Neural crest cell (in vitro differentiated cells): ENCODE results near the gene PARL. TPM values are rescaled to one million over a fixed set of nuclear protein-coding genes. Genes with fewer than 3 reads are reported as not detected.

ENCODE experiments used
- DNase-seq: peaks from one replicate; pipeline ENCODE4 v3.0.0; 2021; ENCODE audit warnings: low read depth, mixed read lengths, low spot score
- H3K27ac Mint-ChIP-seq: one replicate; pipeline ENCODE4 v1.8.0; 2021; ENCODE audit warnings: mild to moderate bottlenecking, mixed read lengths; ENCODE audit not compliant: unreplicated experiment
- H3K27me3 Mint-ChIP-seq: 2 replicates; pipeline ENCODE4 v1.8.0; 2021; ENCODE audit warnings: low read depth, mild to moderate bottlenecking, mixed read lengths
- H3K36me3 Mint-ChIP-seq: 2 replicates; pipeline ENCODE4 v1.8.0; 2021; ENCODE audit warnings: low read depth, mild to moderate bottlenecking, mixed read lengths
- H3K4me1 Mint-ChIP-seq: 2 replicates; pipeline ENCODE4 v1.8.0; 2021; ENCODE audit warnings: mixed read lengths
- H3K4me3 Mint-ChIP-seq: one replicate; pipeline ENCODE4 v1.8.0; 2021; ENCODE audit warnings: mild to moderate bottlenecking, mixed read lengths
- H3K9me3 Mint-ChIP-seq: 2 replicates; pipeline ENCODE4 v1.8.0; 2021; ENCODE audit warnings: mixed read lengths
- total RNA-seq: library from RNA; stranded (reverse); gene quantifications from 2 replicates; pipeline ENCODE4 v1.2.1, GENCODE V29; 2021
- TF ChIP-seq, protein P1 (sequence below): fragments of 200-600 bp; sonication (generic); conservative IDR thresholded peaks from 2 replicates; pipeline ENCODE4 v1.5.0; 2021; ENCODE audit warnings: antibody characterized with exemption, mild to moderate bottlenecking

Gene PARL
- total RNA-seq, 1 donor from 2014 or later: 70.4 TPM

DNA sequence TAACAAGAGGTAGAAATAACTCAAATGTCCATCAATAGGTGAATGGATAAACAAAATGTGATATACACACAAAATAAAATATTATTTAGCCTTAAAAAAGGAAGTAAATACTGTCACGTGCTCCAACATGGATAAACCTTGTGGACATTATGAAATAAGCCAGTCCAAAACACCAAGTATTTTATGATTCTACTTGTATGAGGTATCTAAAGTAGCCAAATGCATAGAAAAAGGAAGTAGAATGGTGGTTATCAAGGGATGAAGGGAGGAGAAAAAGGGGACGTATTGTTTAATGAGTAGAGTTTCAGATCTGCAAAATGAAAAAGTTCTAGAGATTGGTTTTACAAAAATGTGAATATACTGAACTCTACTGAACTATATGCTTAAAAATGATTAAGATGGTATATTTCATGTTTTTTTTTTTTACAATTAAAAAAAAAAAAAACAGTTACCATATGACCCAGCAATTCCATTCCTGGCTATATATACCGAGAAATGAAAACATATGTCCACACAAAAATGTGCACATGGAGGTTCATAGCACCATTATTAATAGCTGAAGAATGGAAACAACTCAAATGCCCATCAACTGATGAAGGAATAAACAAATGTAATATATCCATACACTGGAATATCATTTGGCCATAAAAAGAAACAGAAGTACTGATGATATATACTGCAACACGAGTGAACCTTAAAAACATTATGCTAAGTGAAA is 30.2 kb downstream of the PARL start:
- H3K4me1 Mint-ChIP-seq: no peaks in the 10 kb centered on the region
- peaks cover 17% of the 10 kb centered on the region for H3K36me3 Mint-ChIP-seq
- peaks cover 2% of the 10 kb centered on the region for H3K9me3 Mint-ChIP-seq
- DNase-seq: no peak
- TF ChIP-seq, protein P1, sequence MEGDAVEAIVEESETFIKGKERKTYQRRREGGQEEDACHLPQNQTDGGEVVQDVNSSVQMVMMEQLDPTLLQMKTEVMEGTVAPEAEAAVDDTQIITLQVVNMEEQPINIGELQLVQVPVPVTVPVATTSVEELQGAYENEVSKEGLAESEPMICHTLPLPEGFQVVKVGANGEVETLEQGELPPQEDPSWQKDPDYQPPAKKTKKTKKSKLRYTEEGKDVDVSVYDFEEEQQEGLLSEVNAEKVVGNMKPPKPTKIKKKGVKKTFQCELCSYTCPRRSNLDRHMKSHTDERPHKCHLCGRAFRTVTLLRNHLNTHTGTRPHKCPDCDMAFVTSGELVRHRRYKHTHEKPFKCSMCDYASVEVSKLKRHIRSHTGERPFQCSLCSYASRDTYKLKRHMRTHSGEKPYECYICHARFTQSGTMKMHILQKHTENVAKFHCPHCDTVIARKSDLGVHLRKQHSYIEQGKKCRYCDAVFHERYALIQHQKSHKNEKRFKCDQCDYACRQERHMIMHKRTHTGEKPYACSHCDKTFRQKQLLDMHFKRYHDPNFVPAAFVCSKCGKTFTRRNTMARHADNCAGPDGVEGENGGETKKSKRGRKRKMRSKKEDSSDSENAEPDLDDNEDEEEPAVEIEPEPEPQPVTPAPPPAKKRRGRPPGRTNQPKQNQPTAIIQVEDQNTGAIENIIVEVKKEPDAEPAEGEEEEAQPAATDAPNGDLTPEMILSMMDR: no peak
- peak overlapping the region; percentile 71 for H3K27ac Mint-ChIP-seq
- H3K4me3 Mint-ChIP-seq: no peak overlapping the region
- H3K27me3 Mint-ChIP-seq: no peaks in the 10 kb centered on the region

- Mint-ChIP-seq H3K27me3 (no peaks in the 10 kb centered on the region), H3K27ac (no peak overlapping the region), H3K36me3 (peaks cover 14% of the 10 kb centered on the region), H3K4me1 (no peaks in the 10 kb centered on the region), H3K9me3 (no peaks in the 10 kb centered on the region), H3K4me3 (no peak overlapping the region)
- DNase-seq: no peak
- TF ChIP-seq, protein P1: no peak
Measured at GRCh38 chr3:183845608-183846288, 38.9 kb downstream of the PARL start.

- TF ChIP-seq, protein P1: no peak
- Mint-ChIP-seq H3K4me3 (no peak overlapping the region), H3K9me3 (no peaks in the 10 kb centered on the region), H3K27me3 (no peaks in the 10 kb centered on the region), H3K27ac (no peak overlapping the region), H3K36me3 (peaks cover 16% of the 10 kb centered on the region), H3K4me1 (no peaks in the 10 kb centered on the region)
- no peak for DNase-seq
Measured at GRCh38 chr3:183845090-183845489, 39.6 kb downstream of the PARL start.

- Mint-ChIP-seq H3K9me3 (no peaks in the 10 kb centered on the region), H3K27ac (no peak overlapping the region), H3K4me3 (no peak overlapping the region), H3K4me1 (no peaks in the 10 kb centered on the region), H3K27me3 (no peaks in the 10 kb centered on the region), H3K36me3 (peaks cover 18% of the 10 kb centered on the region)
- TF ChIP-seq, protein P1: no peak
- DNase-seq: no peak
Measured at GRCh38 chr3:183844606-183845005, 40.1 kb downstream of the PARL start.

- no peaks in the 10 kb centered on the region for H3K4me1 Mint-ChIP-seq
- no peak for DNase-seq
- no peaks in the 10 kb centered on the region for H3K9me3 Mint-ChIP-seq
- peaks cover 9% of the 10 kb centered on the region for H3K36me3 Mint-ChIP-seq
- no peaks in the 10 kb centered on the region for H3K27me3 Mint-ChIP-seq
- no peak overlapping the region for H3K27ac Mint-ChIP-seq
- H3K4me3 Mint-ChIP-seq: no peak overlapping the region
- TF ChIP-seq, protein P1: no peak
Measured at GRCh38 chr3:183839751-183840150, 44.9 kb downstream of the PARL start.
